DMS 273 (cell line): ENCODE results near the gene CDC25A.
A peak's percentile ranks its signal among the peaks of the same experiment; 100 is the strongest.
"Not testable (repeated sequence)": the region's sequence is repeated elsewhere in the genome, so short reads cannot be mapped to it uniquely, and the experiment has no call there.

ENCODE experiments used
- DNase-seq: peaks from one replicate; lab custom pipeline; 2025; ENCODE audit not compliant: unreplicated experiment; lab: John Stamatoyannopoulos, UW

CDC25A gene

DNA sequence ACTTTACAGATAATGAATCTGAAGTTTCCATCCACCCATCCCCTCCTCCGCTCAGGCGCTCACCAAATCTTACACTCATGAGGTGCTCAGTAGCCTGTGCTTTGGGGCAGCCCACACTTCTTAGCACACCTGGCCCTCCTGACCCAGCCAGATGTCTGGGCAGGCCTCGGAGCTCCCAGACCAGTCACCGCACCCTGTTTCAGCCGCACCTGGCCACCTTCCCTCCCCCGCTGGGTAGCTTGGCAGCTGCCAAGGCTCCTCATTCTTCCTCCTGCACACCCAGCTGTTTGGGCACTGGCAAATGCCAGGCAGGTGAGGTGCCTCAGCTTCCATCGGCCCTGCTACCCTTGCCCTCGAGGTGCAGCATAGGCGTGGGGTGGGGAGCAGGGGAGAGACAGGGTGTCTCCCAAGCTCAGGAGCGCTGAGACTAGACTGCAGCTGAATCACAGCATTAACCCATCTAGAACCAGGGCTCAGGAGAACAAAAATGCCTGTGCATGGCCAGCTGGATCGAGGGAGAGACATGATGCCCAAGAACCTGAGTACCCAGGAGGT lies 45.8 kb downstream of the CDC25A start:
- no peak for DNase-seq

DNA sequence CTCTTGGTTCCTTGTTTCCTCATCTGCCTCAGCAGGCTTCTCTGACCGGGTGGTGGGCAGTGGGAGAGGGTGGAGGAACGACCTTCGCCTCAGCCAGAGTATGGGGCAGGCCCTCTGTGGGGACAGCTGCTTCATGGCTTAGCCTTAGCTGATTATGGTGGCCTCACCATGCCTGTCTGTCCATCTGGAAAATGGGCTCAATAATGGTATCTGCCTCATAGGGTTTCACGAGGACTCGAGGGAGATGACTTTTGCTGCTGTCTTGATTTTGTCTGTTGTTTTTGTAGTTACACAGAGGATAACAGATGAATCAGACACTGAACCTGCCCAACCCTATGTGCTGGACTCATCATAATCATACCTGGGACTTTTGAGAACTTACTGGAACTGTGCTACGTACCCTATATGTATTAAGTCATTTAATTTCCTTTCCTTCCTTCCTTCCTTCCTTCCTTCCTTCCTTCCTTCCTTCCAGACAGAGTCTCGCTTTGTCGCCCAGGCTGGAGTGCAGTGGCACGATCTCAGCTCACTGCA lies 46.5 kb downstream of the CDC25A start:
- DNase-seq: no peak

GRCh38 chr3:48140936-48141603 lies 47.1 kb downstream of the CDC25A start:
- DNase-seq: no peak

DNA sequence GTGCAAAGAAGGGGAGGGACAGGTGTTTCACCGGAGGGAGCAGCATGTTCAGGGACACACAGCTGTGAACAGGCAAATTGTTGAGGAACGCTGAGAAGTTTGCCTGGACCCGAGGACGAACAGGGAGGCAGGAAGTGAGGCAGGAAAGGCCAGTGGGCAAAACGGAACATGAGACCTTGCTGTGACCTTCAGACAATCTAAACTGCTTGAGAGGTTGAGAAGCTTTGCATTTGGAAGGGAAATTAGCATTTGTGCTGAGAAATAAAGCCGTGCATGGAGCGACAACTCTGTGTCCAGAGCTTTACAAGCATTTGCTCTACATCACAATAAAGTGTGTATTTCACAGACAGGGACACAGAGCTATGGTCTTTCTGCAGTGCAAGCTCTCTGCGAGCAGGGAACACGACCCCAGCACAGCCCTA lies 47.9 kb downstream of the CDC25A start:
- DNase-seq: no peak

DNA sequence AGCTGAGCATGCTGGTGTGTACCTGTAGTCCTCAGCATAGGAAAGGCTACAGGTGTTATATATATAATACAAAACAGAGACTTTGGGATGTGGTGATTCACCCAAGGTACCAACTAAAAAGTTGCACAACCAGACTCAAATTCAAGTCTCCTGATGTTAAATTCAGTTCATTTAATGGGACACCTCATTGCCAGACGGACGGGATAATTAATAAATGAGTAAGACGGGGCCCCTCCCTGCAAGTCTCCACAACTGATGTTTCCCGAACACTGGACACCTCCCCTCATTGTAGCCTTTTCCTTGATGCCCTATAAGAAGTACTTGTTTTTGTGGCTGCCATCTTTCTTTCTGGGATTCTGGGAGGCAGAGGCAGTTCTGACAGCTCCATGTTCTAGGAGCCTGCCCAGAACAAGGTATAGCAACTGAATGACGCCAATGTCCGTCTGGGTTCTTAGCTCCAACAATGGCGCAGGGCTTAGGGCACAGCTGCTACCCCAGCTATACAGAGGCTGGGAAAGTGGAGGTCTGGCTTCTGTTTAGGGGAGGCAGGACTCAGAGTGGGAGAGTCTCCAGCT lies 50.7 kb downstream of the CDC25A start:
- no peak for DNase-seq

DNA sequence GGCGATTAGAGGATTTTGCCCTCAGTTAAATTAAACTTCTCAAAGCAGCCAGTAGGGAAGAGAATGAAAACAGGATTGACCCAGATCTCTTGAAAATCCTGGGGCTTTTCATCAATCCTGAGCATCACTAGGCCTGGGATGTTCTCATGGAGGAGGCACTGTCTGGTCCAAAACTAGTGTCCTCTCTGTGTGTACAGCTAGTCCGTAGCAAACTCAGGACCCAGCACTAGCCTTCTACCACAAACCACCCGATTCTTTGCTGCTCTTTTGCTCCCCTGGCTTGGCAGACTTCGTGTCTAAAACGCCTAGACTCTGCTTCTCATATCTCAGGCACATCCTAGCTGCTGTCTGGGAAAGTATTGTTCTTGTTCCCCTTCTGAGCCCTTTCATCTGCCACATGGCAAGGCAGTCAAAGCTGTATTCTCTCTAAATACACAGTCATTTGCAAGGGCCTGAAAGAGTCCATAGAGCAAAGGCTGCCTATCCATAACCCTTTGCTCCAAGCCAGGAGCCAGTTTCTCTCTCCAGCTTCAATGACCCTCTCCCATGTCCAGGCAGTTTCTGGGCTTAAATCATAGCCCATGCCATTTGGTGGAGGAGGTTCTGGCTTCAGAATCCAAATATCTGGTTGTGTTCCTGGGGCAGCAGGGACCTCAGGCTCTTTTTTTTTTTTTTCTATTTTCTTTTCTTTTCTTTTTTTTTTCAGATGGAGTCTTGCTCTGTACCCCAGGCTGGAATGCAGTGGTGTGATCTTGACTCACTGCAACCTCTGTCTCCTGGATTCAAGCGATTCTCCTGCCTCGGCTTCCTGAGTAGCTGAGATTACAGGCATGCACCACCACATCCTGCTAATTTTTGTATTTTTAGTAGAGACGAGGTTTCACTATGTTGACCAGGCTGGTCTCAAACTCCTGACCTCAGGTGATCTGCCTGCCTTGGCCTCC lies 52.4 kb downstream of the CDC25A start:
- no peak for DNase-seq

- DNase-seq: peak; percentile 28
Observed at GRCh38 chr3:48130321-48130904, 57.8 kb downstream of the CDC25A start.

- DNase-seq: no peak
Observed at GRCh38 chr3:48129921-48130320, 58.3 kb downstream of the CDC25A start.

GRCh38 chr3:48128774-48129173 lies 59.4 kb downstream of the CDC25A start:
- DNase-seq: no peak

DNA sequence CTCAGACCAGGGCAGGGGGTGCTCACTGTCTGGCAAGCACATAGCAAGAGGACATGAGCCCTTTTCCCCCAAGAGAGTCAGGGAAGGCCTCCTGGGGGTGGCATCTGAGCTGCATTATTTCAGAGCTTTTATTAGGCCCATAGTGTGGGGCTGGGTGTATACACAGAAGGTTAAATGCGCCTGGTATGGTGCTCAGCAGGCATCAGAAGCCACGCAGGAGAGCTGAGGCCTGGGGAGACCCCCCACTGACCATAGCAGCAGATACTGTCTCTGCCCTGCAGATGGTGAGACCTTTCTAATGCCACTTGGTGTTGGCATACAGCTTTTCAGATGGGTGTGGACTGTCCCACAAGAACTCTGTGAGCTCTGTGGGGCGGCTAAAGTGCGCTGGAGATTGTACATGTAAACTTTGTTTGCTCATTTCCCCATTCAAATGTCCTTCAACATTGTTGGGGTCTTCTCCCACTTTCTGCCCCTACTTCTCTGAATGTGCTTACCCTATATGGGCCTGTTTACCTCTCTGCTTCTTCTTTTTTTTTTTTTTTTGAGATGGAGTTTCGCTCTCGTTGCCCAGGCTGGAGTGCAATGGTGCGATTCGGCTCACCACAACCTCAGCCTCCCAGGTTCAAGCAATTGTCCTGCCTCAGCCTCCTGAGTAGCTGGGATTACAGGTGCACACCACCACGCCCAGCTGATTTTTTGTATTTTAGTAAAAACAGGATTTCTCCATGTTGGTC lies 62.2 kb downstream of the CDC25A start:
- DNase-seq: no peak

DNA sequence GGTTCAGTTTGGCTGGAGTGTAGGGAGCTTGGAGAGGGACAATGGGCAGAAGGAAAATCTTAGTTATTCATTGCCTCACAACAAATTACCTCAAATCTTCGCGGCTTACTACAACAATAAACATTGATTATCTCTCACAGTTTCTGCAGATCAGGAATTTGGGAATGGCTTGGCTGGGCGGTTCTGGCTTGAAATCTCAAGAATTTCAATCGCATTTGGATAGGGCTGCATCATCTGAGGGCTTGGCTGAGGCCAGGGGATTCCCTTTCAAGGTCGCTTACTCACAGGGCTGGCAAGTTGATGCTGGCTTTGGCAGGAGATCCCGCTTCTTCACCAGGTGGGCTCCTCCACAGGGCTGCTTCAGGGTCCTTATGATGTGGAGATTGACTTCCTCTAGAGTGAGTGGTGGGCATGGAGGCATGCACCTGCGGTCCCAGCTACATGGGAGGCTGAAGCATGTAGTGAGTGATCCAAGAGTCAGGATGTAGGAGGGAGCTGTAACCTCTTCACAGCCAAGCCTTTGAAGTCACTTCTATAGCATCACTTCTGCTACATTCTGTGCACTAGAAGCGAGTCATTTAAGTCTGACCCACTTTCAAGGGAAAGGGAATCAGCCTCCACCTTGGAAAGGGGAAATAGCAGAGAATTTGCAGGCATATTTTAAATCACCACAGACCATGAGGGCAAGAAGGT lies 63.1 kb downstream of the CDC25A start:
- no peak for DNase-seq

GRCh38 chr3:48123346-48123745 lies 64.9 kb downstream of the CDC25A start:
- DNase-seq: no peak

DNA sequence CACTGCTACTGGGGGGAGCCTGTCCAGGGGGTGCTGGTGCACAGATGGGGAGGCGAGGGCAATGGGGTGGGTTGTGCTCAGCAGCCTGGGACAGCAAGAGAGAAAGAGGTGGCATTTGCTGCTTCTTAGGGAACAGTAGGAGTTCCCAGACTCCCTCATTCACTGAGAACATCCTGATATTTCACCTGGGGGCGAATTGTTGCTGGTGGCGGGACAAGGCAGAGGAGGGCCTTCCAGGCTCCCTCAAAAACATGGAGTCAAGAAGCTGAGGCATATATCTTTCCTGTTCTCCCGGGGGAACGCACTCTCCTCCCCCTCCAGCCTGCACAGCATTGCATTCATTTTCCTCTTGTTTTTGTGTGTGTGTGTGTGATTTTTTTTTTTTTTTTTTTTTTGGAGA lies 65.7 kb downstream of the CDC25A start:
- DNase-seq: no peak

- no peak for DNase-seq
Observed at GRCh38 chr3:48120223-48120622, 68.0 kb downstream of the CDC25A start.

GRCh38 chr3:48119505-48120193 lies 68.6 kb downstream of the CDC25A start:
- no peak for DNase-seq

DNA sequence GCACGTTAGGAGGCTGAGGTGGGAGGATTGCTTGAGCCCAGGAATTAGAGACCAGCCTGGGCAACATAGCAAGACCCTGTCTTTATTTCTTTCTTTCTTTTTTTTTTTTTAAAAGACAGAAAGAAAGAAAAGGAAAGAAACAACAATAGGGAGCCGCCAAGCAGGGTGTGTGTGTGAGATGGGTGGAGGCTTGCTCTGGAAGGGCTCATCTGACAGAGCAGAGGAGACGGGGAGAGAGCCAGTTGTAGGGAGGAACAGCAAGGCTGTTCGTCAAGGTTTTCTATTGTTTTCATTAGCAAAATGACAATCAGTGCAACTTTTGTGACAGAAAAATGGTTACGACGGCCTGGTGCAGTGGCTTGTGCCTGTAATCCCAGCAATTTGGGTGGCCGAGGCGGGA lies 69.3 kb downstream of the CDC25A start:
- no peak for DNase-seq

GRCh38 chr3:48118322-48118721 lies 69.9 kb downstream of the CDC25A start:
- DNase-seq: no peak

GRCh38 chr3:48112813-48113212 lies 75.4 kb downstream of the CDC25A start:
- DNase-seq: peak; percentile 9

- DNase-seq: not testable (repeated sequence)
Observed at GRCh38 chr3:48112108-48112791, 76.0 kb downstream of the CDC25A start.
